HCT116 (cell line): ENCODE measurements around the gene KRAS. TPM values are rescaled to one million over a fixed set of nuclear protein-coding genes. Genes with fewer than 3 reads are reported as not detected.

Experiments
- ATAC-seq: fragments of 200-7000 bp; cut with Tn5 transposase; 2 replicates; pipeline ENCODE4 v1.9.1; 2020; ENCODE audit warnings: mild to moderate bottlenecking, moderate library complexity
- BruUV-seq: library from RNA; stranded (reverse); fragments of 400-500 nt; replicated peaks from 2 replicates; lab custom pipeline; 2021; lab: Mats Ljungman, UMichigan
- CTCF ChIA-PET: fragments of 300-600 bp; sonication (Branson Sonifier 250); formaldehyde crosslinking; loops from one replicate; lab custom pipeline; 2021; ENCODE audit warnings: antibody characterized with exemption; lab: Charles Lee
- POLR2A ChIA-PET: fragments of 300-600, 350-600 bp; sonication (Branson Sonifier 250); formaldehyde crosslinking; loops from one replicate; lab custom pipeline; 2021; ENCODE audit warnings: antibody characterized with exemption; lab: Charles Lee
- RAD21 ChIA-PET, 2 experiments: fragments of 300-600 bp; sonication (Branson Sonifier 250); formaldehyde crosslinking; loops; one replicate each; lab custom pipeline; 2023; ENCODE audit warnings: low total read pairs in 2 of 2; ENCODE audit not compliant: uncharacterized antibody in 2 of 2, unreplicated experiment in 2 of 2, low non-redundant PET in 1 of 2; lab: Charles Lee
- DNase-seq: peaks from one replicate; pipeline ENCODE4 v3.0.0-alpha.2; 2010; ENCODE audit warnings: low read depth, low spot score
- H2AFZ ChIP-seq: fragments of 200-600 bp; shearing (Covaris generic), sonication (generic); 2 replicates; pipeline ENCODE4 v1.6.1; 2017; ENCODE audit warnings: low read depth, mixed run types, mixed read lengths, antibody characterized with exemption, low read length; ENCODE audit not compliant: poor library complexity, severe bottlenecking
- H3K27ac ChIP-seq: 2 replicates; pipeline ENCODE4 v1.5.1; 2012; ENCODE audit warnings: low read depth, low read length
- H3K27me3 ChIP-seq: fragments of 200-600 bp; sonication (generic); 2 replicates; pipeline ENCODE4 v1.6.1; 2016; ENCODE audit warnings: mixed run types, low read length, mixed read lengths; ENCODE audit not compliant: insufficient read depth
- H3K36me3 ChIP-seq, 2 experiments: fragments of 200-500 bp in 1 of 2; fragments of 200-600 bp in 1 of 2; sonication (Bioruptor generic) in 1 of 2; sonication (generic) in 1 of 2; 2 replicates each; pipeline versions ENCODE4 v1.5.1 to v1.6.1; 2014 to 2016; ENCODE audit warnings: low read length in 2 of 2, inconsistent platforms in 1 of 2, mixed read lengths in 1 of 2, mixed run types in 1 of 2; ENCODE audit not compliant: insufficient read depth in 2 of 2, control insufficient read depth in 1 of 2
- H3K4me1 ChIP-seq, 2 experiments: fragments of 200-600 bp in 1 of 2; sonication (generic) in 1 of 2; 2 replicates each; pipeline versions ENCODE4 v1.5.1 to v1.6.1; 2012 to 2017; ENCODE audit warnings: low read length in 2 of 2, inconsistent platforms in 1 of 2, mild to moderate bottlenecking in 1 of 2, mixed read lengths in 1 of 2, mixed run types in 1 of 2, moderate library complexity in 1 of 2; ENCODE audit not compliant: insufficient read depth in 2 of 2, control insufficient read depth in 1 of 2
- H3K4me2 ChIP-seq: fragments of 200-600 bp; sonication (generic); 2 replicates; pipeline ENCODE4 v1.6.1; 2017; ENCODE audit warnings: mixed run types, low read length, mixed read lengths
- H3K4me3 ChIP-seq, 2 experiments: fragments of 200-600 bp in 1 of 2; sonication (generic) in 1 of 2; replicated peaks in 1 of 2; 2 replicates each; pipeline ENCODE4 v1.5.1; 2011 to 2016; ENCODE audit warnings: low read length in 2 of 2, control low read depth in 1 of 2, low read depth in 1 of 2, mild to moderate bottlenecking in 1 of 2, mixed read lengths in 1 of 2, mixed run types in 1 of 2
- H3K79me2 ChIP-seq: fragments of 200-600 bp; sonication (generic); 2 replicates; pipeline ENCODE4 v1.6.1; 2017; ENCODE audit warnings: mild to moderate bottlenecking, mixed run types, low read length, moderate library complexity, mixed read lengths; ENCODE audit not compliant: insufficient read depth
- H3K9ac ChIP-seq: fragments of 200-600 bp; sonication (generic); 2 replicates; pipeline ENCODE4 v1.6.1; 2016; ENCODE audit warnings: low read length, mixed read lengths
- H3K9me2 ChIP-seq: fragments of 200-600 bp; sonication (generic), shearing (Covaris generic); 2 replicates; pipeline ENCODE4 v1.6.1; 2017; ENCODE audit warnings: mixed run types, mild to moderate bottlenecking, moderate library complexity; ENCODE audit not compliant: insufficient read depth
- H3K9me3 ChIP-seq, 2 experiments: fragments of 200-500 bp in 1 of 2; fragments of 200-600 bp in 1 of 2; sonication (Bioruptor generic) in 1 of 2; sonication (generic) in 1 of 2; 2 replicates each; pipeline ENCODE4 v1.6.1; 2014 to 2017; ENCODE audit warnings: low read length in 2 of 2, mixed read lengths in 2 of 2, inconsistent platforms in 1 of 2, low read depth in 1 of 2, mild to moderate bottlenecking in 1 of 2, mixed run types in 1 of 2, moderate library complexity in 1 of 2; ENCODE audit not compliant: control insufficient read depth in 1 of 2, insufficient read depth in 1 of 2
- H4K20me1 ChIP-seq: fragments of 200-600 bp; sonication (generic), shearing (Covaris generic); 2 replicates; pipeline ENCODE4 v1.6.1; 2017; ENCODE audit warnings: mixed run types, mild to moderate bottlenecking, moderate library complexity; ENCODE audit not compliant: insufficient read depth
- CEBPB ChIP-seq: IDR thresholded peaks from 2 replicates; pipeline ENCODE4 v1.6.1; 2012; ENCODE audit warnings: low read depth
- CTCF ChIP-seq, 3 experiments: fragments of 200-600 bp in 1 of 3; sonication (generic) in 1 of 3; IDR thresholded peaks in 2 of 3; conservative IDR thresholded peaks in 1 of 3; 2 replicates each; pipeline ENCODE4 v1.5.1; 2012 to 2017; ENCODE audit warnings: low read depth in 2 of 3, low read length in 2 of 3, antibody characterized with exemption in 1 of 3, borderline replicate concordance in 1 of 3, control low read depth in 1 of 3, mild to moderate bottlenecking in 1 of 3, mixed read lengths in 1 of 3, mixed run types in 1 of 3, moderate library complexity in 1 of 3; ENCODE audit not compliant: insufficient read depth in 1 of 3
- EGR1 ChIP-seq: IDR thresholded peaks from 2 replicates; pipeline ENCODE4 v1.6.1; 2012; ENCODE audit warnings: low read depth
- ELF1 ChIP-seq: IDR thresholded peaks from 2 replicates; pipeline ENCODE4 v1.6.1; 2012; ENCODE audit warnings: low read depth, borderline replicate concordance
- EZH2phosphoT487 ChIP-seq: fragments of 200-600 bp; IDR thresholded peaks from 2 replicates; pipeline ENCODE4 v1.6.1; 2018; ENCODE audit warnings: antibody characterized with exemption, borderline replicate concordance
- JUND ChIP-seq: IDR thresholded peaks from 2 replicates; pipeline ENCODE4 v1.6.1; 2012
- ZBTB33 ChIP-seq: IDR thresholded peaks from 2 replicates; pipeline ENCODE4 v1.6.1; 2011; ENCODE audit warnings: mild to moderate bottlenecking, low read length, moderate library complexity; ENCODE audit not compliant: insufficient replicate concordance; ENCODE audit errors: extremely low read depth
- ZNF274 ChIP-seq: fragments of 200-500 bp; sonication (Bioruptor generic); IDR thresholded peaks from 2 replicates; pipeline ENCODE4 v1.6.1; 2014; ENCODE audit warnings: mild to moderate bottlenecking, low read depth, low read length, inconsistent platforms
- intact Hi-C: fragments of 100-400 bp; cut with micrococcal nuclease; formaldehyde crosslinking; loops from 2 replicates; pipeline ENCODE4 v1.10.0; 2022
- total RNA-seq: library from RNA; stranded (reverse); gene quantifications from one replicate; pipeline ENCODE4 v1.2.1, GENCODE V29; 2021; ENCODE audit not compliant: unreplicated experiment

Gene KRAS
- total RNA-seq, 1 experiment from 2014 or later, result 37.5 TPM

- Histone ChIP-seq H3K9me3 (no peaks in the 10 kb centered on the region), H3K27me3 (no peaks in the 10 kb centered on the region), H2AFZ (no peak overlapping the region), H3K79me2 (no peaks in the 10 kb centered on the region), H3K9ac (no peak overlapping the region), H3K4me3 (no peak overlapping the region), H3K27ac (no peak overlapping the region), H4K20me1 (no peaks in the 10 kb centered on the region), H3K36me3 (no peaks in the 10 kb centered on the region), H3K9me2 (no peaks in the 10 kb centered on the region), H3K4me1 (peaks cover 18 to 23% of the 10 kb centered on the region in 2 experiments), H3K4me2 (no peak overlapping the region)
- DNase-seq (no peak), ATAC-seq (0 out of 2 replicates have a peak, but pooled peaks have one; percentile 38)
- CTCF ChIA-PET, result no interaction called here
- RAD21 ChIA-PET, result no interaction called here
- POLR2A ChIA-PET, result no interaction called here
- no peak for TF ChIP-seq CEBPB
- no peak for TF ChIP-seq EGR1
- no peak for TF ChIP-seq ELF1
- TF ChIP-seq CTCF (IDR thresholded peaks at IDR 0.05 in 2 of 3, conservative IDR thresholded peaks at IDR 0.05 in 1 of 3; ENCODE audit: borderline replicate concordance in 1 of 3, insufficient read depth in 1 of 3, low read depth in 2 of 3, low read length in 2 of 3), result no peak
- no peak for TF ChIP-seq EZH2phosphoT487
- no peak for TF ChIP-seq JUND
- TF ChIP-seq ZNF274, result no peak
- TF ChIP-seq ZBTB33, result no peak
- no TSS peak for BruUV-seq
- intact Hi-C loops, result no loop called here
Measured at GRCh38 chr12:25187781-25188180, 62.9 kb downstream of the KRAS start.
